HEK293 (cell line): ENCODE data around the gene APC2.

ENCODE experiments used
- CTCF ChIA-PET: fragments of 350-600 bp; formaldehyde crosslinking; extraction: SDS; loops from one replicate; lab custom pipeline; 2021; ENCODE audit warnings: antibody characterized with exemption; lab: Yijun Ruan, JAX
- POLR2A ChIA-PET: fragments of 300-600 bp; formaldehyde crosslinking; extraction: SDS; loops from one replicate; lab custom pipeline; 2020; ENCODE audit warnings: antibody characterized with exemption, inconsistent platforms; lab: Yijun Ruan, JAX
- H3K27ac ChIP-seq: fragments of 200-500 bp; sonication (Bioruptor generic); 2 replicates; pipeline ENCODE4 v1.5.1; 2014; ENCODE audit warnings: low read depth, low read length, control low read depth, inconsistent platforms; ENCODE audit errors: extremely low read depth
- H3K36me3 ChIP-seq, 2 experiments: fragments of 200-500 bp in 1 of 2; sonication (Bioruptor generic) in 1 of 2; 1 replicate in 1 of 2; 2 replicates in 1 of 2; pipeline ENCODE4 v1.5.1; 2014 to 2017; ENCODE audit warnings: inconsistent platforms in 2 of 2, low read length in 2 of 2; ENCODE audit not compliant: control insufficient read depth in 2 of 2, insufficient read depth in 1 of 2
- H3K4me1 ChIP-seq: fragments of 200-500 bp; sonication (Bioruptor generic); 2 replicates; pipeline ENCODE4 v1.5.1; 2014; ENCODE audit warnings: mild to moderate bottlenecking, low read length, inconsistent platforms; ENCODE audit not compliant: control insufficient read depth, insufficient read depth
- H3K4me3 ChIP-seq: 2 replicates; pipeline ENCODE4 v1.5.1; 2011; ENCODE audit warnings: low read depth, mild to moderate bottlenecking, control low read depth, low read length, moderate library complexity
- H3K9me3 ChIP-seq: fragments of 200-500 bp; sonication (Bioruptor generic); 2 replicates; pipeline ENCODE4 v1.5.1; 2014; ENCODE audit warnings: low read depth, low read length, inconsistent platforms; ENCODE audit not compliant: control insufficient read depth, insufficient read depth
- BCL11B ChIP-seq: fragments of 450-650 bp; formaldehyde crosslinking; IDR thresholded peaks from 2 replicates; pipeline ENCODE4 v1.5.1; 2016; ENCODE audit warnings: low read depth, missing biosample characterization, missing genetic modification characterization
- CTCF ChIP-seq: fragments of 450-650 bp; formaldehyde crosslinking; IDR thresholded peaks from 2 replicates; pipeline ENCODE4 v1.5.1; 2016; ENCODE audit warnings: missing biosample characterization, missing genetic modification characterization
- GFI1B ChIP-seq: fragments of 450-650 bp; formaldehyde crosslinking; IDR thresholded peaks from 2 replicates; pipeline ENCODE4 v1.5.1; 2016; ENCODE audit warnings: missing biosample characterization, missing genetic modification characterization
- GLI2 ChIP-seq: fragments of 450-650 bp; formaldehyde crosslinking; IDR thresholded peaks from 2 replicates; pipeline ENCODE4; 2017; ENCODE audit warnings: missing biosample characterization, missing genetic modification characterization, low read depth, borderline replicate concordance
- GLIS1 ChIP-seq: fragments of 450-650 bp; formaldehyde crosslinking; IDR thresholded peaks from 2 replicates; pipeline ENCODE4 v1.5.1; 2016; ENCODE audit warnings: missing biosample characterization, missing genetic modification characterization
- HOXA7 ChIP-seq: sonication (generic); formaldehyde crosslinking; IDR thresholded peaks from 2 replicates; pipeline ENCODE4 v1.8.1; 2022; ENCODE audit warnings: missing genetic modification reagents, borderline replicate concordance
- ZBTB6 ChIP-seq: fragments of 450-650 bp; formaldehyde crosslinking; IDR thresholded peaks from 2 replicates; pipeline ENCODE4 v1.5.1; 2017; ENCODE audit warnings: missing biosample characterization, missing genetic modification characterization
- ZBTB7A ChIP-seq: fragments of 450-650 bp; formaldehyde crosslinking; IDR thresholded peaks from 2 replicates; pipeline ENCODE4 v1.5.1; 2016; ENCODE audit warnings: low read depth, missing biosample characterization, missing genetic modification characterization
- ZNF18 ChIP-seq: fragments of 450-650 bp; formaldehyde crosslinking; IDR thresholded peaks from 2 replicates; pipeline ENCODE4 v1.5.1; 2016; ENCODE audit warnings: missing biosample characterization, missing genetic modification characterization
- ZNF266 ChIP-seq: fragments of 450-650 bp; formaldehyde crosslinking; IDR thresholded peaks from 2 replicates; pipeline ENCODE4 v1.5.1; 2016; ENCODE audit warnings: missing biosample characterization, missing genetic modification characterization, low read depth
- ZNF302 ChIP-seq: fragments of 450-650 bp; formaldehyde crosslinking; IDR thresholded peaks from 2 replicates; pipeline ENCODE4 v1.5.1; 2016; ENCODE audit warnings: missing biosample characterization, missing genetic modification characterization, low read depth
- ZNF473 ChIP-seq: fragments of 450-650 bp; formaldehyde crosslinking; IDR thresholded peaks from 2 replicates; pipeline ENCODE4 v1.5.1; 2017; ENCODE audit warnings: missing biosample characterization, missing genetic modification characterization
- ZNF544 ChIP-seq: fragments of 450-650 bp; formaldehyde crosslinking; IDR thresholded peaks from 2 replicates; pipeline ENCODE4 v1.5.0; 2017; ENCODE audit warnings: missing biosample characterization, missing genetic modification characterization
- ZNF561 ChIP-seq: fragments of 450-650 bp; IDR thresholded peaks from 2 replicates; pipeline ENCODE4 v1.5.1; 2018; ENCODE audit warnings: missing biosample characterization, missing genetic modification characterization, borderline replicate concordance
- ZNF621 ChIP-seq: fragments of 450-650 bp; formaldehyde crosslinking; IDR thresholded peaks from 2 replicates; pipeline ENCODE4 v1.5.1; 2017; ENCODE audit warnings: missing biosample characterization, missing genetic modification characterization
- ZNF76 ChIP-seq: fragments of 450-650 bp; formaldehyde crosslinking; IDR thresholded peaks from 2 replicates; pipeline ENCODE4; 2016; ENCODE audit warnings: low read depth, missing biosample characterization, missing genetic modification characterization, borderline replicate concordance
- ZNF777 ChIP-seq: fragments of 450-650 bp; formaldehyde crosslinking; IDR thresholded peaks from 2 replicates; pipeline ENCODE4 v1.5.1; 2017; ENCODE audit warnings: missing biosample characterization, missing genetic modification characterization, borderline replicate concordance
- TF ChIP-seq, protein P1 (sequence below): fragments of 450-650 bp; formaldehyde crosslinking; IDR thresholded peaks from 2 replicates; pipeline ENCODE4 v1.5.1; 2016; ENCODE audit warnings: missing biosample characterization, missing genetic modification characterization
- TF ChIP-seq, protein P2 (sequence below): fragments of 450-650 bp; formaldehyde crosslinking; IDR thresholded peaks from 2 replicates; pipeline ENCODE4 v1.5.1; 2017; ENCODE audit warnings: missing biosample characterization, missing genetic modification characterization
- TF ChIP-seq, protein P3 (sequence below): fragments of 450-650 bp; formaldehyde crosslinking; IDR thresholded peaks from 2 replicates; pipeline ENCODE4 v1.5.1; 2016; ENCODE audit warnings: missing biosample characterization, missing genetic modification characterization

Gene APC2

GRCh38 chr19:1471515-1472160 is 21.7 kb downstream of the APC2 start (continued):
- TF ChIP-seq, protein P1, sequence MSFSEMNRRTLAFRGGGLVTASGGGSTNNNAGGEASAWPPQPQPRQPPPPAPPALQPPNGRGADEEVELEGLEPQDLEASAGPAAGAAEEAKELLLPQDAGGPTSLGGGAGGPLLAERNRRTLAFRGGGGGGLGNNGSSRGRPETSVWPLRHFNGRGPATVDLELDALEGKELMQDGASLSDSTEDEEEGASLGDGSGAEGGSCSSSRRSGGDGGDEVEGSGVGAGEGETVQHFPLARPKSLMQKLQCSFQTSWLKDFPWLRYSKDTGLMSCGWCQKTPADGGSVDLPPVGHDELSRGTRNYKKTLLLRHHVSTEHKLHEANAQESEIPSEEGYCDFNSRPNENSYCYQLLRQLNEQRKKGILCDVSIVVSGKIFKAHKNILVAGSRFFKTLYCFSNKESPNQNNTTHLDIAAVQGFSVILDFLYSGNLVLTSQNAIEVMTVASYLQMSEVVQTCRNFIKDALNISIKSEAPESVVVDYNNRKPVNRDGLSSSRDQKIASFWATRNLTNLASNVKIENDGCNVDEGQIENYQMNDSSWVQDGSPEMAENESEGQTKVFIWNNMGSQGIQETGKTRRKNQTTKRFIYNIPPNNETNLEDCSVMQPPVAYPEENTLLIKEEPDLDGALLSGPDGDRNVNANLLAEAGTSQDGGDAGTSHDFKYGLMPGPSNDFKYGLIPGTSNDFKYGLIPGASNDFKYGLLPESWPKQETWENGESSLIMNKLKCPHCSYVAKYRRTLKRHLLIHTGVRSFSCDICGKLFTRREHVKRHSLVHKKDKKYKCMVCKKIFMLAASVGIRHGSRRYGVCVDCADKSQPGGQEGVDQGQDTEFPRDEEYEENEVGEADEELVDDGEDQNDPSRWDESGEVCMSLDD (tag by site-specific recombination): peak; percentile 48; the same call in 1 of the 2 replicates
- no peak for TF ChIP-seq GLI2 (tag by site-specific recombination)
- no peak for TF ChIP-seq GFI1B

GRCh38 chr19:1472231-1473084 is 22.5 kb downstream of the APC2 start:
- POLR2A ChIA-PET: interaction anchor here (0.6 to 2.2 kb wide), 10 partner anchors 13 to 204 kb away, joined by 3 to 6 read pairs (median 4); partner anchors contain the start of genes CIRBP and REEP6
- no peaks in the 10 kb centered on the region for H3K9me3 ChIP-seq
- H3K4me3 ChIP-seq: no peak overlapping the region
- H3K36me3 ChIP-seq: peaks cover 4 to 27% of the 10 kb centered on the region in 2 experiments; a peak in 2 of 3 replicates
- H3K4me1 ChIP-seq: peaks cover 12% of the 10 kb centered on the region
- H3K27ac ChIP-seq: no peak overlapping the region
- CTCF ChIA-PET: interaction anchor here (0.7 to 0.9 kb wide), 2 partner anchors 74 to 193 kb away, joined by 3 read pairs; no protein-coding TSS in a partner anchor
- no peak for TF ChIP-seq GLIS1
- TF ChIP-seq, protein P1 (tag by site-specific recombination): peak; percentile 47; the same call in 1 of the 2 replicates
- TF ChIP-seq CTCF: no peak
- TF ChIP-seq ZBTB6 (tag by site-specific recombination): no peak
- no peak for TF ChIP-seq ZNF266 (tag by site-specific recombination)
- TF ChIP-seq ZNF473 (tag by site-specific recombination): no peak
- TF ChIP-seq ZNF621 (tag by site-specific recombination): no peak
- TF ChIP-seq ZNF544 (tag by site-specific recombination): no peak
- no peak for TF ChIP-seq HOXA7
- peak; percentile 61 for TF ChIP-seq BCL11B (tag by site-specific recombination)
- no peak for TF ChIP-seq ZNF777
- 0 out of 2 replicates have a peak, but pooled peaks have one; percentile 27 for TF ChIP-seq ZBTB7A (tag by site-specific recombination)
- TF ChIP-seq ZNF76 (tag by site-specific recombination): no peak
- no peak for TF ChIP-seq ZNF561 (tag by site-specific recombination)
- no peak for TF ChIP-seq ZNF18 (tag by site-specific recombination)
- TF ChIP-seq ZNF302 (tag by site-specific recombination): no peak
- TF ChIP-seq, protein P2, sequence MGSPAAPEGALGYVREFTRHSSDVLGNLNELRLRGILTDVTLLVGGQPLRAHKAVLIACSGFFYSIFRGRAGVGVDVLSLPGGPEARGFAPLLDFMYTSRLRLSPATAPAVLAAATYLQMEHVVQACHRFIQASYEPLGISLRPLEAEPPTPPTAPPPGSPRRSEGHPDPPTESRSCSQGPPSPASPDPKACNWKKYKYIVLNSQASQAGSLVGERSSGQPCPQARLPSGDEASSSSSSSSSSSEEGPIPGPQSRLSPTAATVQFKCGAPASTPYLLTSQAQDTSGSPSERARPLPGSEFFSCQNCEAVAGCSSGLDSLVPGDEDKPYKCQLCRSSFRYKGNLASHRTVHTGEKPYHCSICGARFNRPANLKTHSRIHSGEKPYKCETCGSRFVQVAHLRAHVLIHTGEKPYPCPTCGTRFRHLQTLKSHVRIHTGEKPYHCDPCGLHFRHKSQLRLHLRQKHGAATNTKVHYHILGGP (tag by site-specific recombination): no peak
- no peak for TF ChIP-seq GLI2 (tag by site-specific recombination)
- TF ChIP-seq, protein P3, sequence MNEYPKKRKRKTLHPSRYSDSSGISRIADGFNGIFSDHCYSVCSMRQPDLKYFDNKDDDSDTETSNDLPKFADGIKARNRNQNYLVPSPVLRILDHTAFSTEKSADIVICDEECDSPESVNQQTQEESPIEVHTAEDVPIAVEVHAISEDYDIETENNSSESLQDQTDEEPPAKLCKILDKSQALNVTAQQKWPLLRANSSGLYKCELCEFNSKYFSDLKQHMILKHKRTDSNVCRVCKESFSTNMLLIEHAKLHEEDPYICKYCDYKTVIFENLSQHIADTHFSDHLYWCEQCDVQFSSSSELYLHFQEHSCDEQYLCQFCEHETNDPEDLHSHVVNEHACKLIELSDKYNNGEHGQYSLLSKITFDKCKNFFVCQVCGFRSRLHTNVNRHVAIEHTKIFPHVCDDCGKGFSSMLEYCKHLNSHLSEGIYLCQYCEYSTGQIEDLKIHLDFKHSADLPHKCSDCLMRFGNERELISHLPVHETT: no peak
